Midbrain (tissue), 1 donor: ENCODE results near the gene P4HB.

Source experiments
- DNase-seq: peaks from one replicate; lab custom pipeline; 2025; lab: John Stamatoyannopoulos, UW

Gene P4HB

GRCh38 chr17:81810892-81811704 is 49.2 kb downstream of the P4HB start:
- DNase-seq: no peak

- no peak for DNase-seq
These were observed 49.9 kb downstream of the P4HB start for GRCh38 chr17:81810476-81810875.

GRCh38 chr17:81809556-81809998 is 50.8 kb downstream of the P4HB start:
- no peak for DNase-seq

- DNase-seq: no peak
These were observed 51.4 kb downstream of the P4HB start for GRCh38 chr17:81808778-81809555.

DNA sequence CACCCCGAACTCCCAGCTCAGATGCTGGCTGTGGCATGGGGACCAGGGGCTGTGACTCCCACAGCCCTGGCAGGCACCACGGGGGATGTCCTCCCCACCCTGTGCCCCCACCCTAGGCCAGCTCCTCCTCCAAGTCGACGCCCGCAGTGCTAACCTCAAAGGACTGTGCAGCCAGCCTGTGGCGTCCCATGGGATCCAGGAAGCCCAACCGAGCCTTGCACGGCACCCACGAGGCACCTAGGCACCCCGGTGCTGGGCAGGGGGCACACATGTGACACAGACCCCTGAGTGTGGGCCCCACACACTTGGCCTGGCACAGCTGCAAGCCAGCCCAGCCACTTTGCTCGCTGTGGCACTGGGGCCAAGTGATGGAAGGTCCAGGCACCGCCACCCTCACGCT is 52.5 kb downstream of the P4HB start:
- no peak for DNase-seq

DNA sequence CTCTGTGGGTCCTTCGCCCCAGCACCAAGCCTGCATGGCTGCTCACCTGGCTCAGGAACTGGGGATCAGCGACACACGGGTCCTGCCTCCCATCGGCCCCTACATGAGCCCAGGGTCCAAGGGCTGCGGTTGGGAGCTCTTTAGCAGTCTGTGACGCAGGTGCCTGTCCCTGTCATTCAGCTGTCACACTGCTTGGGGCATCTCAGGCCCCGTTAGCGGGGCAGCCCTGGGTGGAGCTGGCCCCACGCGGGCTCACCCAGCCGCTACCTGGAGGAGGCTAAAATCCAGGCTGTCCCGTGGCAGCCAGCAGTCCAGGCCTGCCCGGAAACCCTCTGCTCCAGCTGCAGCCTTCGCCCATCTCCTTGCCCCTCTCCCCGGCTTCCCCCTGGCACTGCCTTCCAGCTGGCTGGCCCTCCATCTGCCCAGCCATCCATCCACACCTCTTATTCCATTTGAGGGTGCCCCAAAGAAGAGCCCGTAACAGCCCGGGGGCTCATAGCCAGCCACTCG is 53.1 kb downstream of the P4HB start:
- no peak for DNase-seq

DNA sequence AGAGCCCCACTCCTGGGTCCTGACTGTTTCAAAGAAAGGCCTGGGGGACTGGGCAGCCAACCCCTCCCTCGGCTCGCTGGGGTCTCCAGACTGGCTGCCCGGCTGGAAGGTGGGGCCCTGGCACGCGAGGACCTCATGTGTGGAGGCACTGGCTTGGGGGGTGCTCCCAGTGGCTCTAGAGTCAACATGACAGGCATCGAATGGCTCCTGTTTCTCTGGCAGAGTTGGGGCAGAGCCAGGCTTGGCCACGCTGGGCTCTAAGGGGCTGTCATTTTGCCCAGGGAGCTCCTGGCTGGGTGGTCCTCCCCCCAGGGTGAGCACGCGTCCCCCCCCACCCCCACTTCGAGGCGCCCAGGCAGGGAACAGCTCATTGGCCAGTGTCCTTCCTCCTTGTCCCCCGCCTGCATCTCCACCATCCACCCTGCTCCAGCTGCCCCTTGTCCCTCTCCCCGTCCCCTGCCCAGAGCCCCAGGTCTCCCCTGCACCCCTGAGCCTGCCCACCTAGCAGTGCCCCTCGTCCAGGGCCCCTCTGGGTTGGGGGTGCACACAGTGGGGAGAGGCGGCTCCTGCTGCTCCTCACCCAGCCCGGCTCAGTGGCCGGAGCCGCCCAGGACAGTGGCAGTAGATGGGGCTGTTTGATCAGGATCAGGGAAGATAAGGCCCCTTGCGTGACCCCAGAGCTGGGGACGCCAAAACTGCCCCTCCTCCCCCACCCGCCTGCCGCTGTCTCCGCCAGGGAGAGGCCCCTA is 53.7 kb downstream of the P4HB start:
- DNase-seq: no peak

DNA sequence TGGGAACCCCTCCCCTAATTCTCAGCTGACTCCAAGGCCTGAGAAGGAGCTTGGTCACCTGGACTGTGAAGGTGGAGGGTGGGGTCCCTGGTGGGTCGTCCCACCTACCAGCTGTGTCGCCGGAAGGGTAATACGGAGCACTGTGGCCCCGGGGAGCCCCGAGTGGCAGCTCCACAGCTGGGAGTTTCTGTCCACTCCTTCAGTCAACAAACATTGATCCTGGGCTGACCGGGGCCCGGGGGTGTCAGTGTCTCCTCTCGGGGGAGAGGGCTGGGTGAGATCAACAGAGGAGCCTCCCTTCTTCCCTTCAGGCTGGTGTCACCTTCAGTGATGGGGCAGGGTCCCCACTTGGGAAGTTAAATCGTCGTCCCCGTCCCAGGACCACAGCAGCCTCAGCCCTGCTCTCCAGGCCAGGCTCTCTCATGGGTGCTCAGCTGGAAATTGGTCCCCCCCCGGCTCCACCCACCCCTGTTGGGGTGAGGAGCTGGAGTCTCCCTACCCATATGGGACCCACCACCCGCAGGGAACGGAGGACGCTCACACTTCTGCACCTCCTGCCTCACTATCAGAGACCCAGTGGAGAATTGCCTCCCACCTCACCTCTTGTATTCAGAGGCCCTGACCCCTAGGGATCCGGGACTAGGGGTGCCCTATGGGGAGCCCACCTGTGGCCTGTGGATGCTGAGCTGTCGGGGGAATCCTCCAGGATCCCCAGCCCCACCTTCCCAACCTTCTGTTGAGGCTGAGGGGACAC is 54.5 kb downstream of the P4HB start:
- no peak for DNase-seq

- no peak for DNase-seq
These were observed 55.6 kb downstream of the P4HB start for GRCh38 chr17:81804559-81805399.

- no peak for DNase-seq
These were observed 56.4 kb downstream of the P4HB start, which contains the start of gene GCGR for GRCh38 chr17:81803728-81804558. Gene GCGR (plus strand): TSS chr17:81804150. CDS start chr17:81809019, 4,869 bp downstream.

- no peak for DNase-seq
These were observed 57.3 kb downstream of the P4HB start for GRCh38 chr17:81802856-81803643.

- no peak for DNase-seq
These were observed 58.1 kb downstream of the P4HB start for GRCh38 chr17:81802048-81802758.

DNA sequence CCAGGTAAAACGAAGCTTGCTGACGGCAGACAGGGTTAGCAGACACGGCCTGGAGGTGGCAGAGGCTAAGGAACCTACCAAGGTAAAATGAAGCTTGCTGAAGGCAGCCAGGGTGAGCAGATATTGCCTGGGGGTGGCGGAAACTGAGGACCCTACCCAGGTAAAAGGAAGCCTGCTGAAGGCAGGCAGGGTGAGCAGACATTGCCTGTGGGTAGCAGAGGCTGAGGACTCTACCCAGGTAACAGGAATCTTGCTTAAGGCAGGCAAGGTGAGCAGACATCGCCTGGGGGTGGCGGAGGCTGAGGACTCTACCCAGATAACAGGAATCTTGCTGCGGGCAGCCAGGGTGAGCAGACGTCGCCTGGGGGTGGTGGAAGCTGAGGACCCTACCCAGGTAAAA is 59.0 kb downstream of the P4HB start:
- no peak for DNase-seq

- DNase-seq: no peak
These were observed 65.8 kb downstream of the P4HB start for GRCh38 chr17:81794509-81794908.

DNA sequence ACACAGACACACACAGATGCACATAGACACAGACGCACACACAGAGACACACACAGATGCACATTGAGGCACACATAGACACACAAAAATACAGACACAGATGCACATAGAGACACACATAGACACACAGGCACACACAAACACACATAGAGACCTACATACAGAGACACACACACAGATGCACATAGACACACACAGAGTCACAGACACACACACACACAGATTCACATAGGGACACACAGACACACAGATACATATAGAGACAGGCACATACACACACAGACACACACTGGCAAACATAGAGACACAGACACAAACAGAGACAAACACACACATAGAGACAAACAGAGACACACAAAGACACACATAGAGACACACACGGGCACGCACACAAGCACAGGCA is 66.3 kb downstream of the P4HB start:
- no peak for DNase-seq
